Hypothalamus (tissue), 51 donors: Measurements from ENCODE around the gene ZNF583.

Source experiments
- DNase-seq, 51 donors: peaks; one replicate each; lab custom pipeline; 2025; lab: John Stamatoyannopoulos, UW

Gene ZNF583

DNA sequence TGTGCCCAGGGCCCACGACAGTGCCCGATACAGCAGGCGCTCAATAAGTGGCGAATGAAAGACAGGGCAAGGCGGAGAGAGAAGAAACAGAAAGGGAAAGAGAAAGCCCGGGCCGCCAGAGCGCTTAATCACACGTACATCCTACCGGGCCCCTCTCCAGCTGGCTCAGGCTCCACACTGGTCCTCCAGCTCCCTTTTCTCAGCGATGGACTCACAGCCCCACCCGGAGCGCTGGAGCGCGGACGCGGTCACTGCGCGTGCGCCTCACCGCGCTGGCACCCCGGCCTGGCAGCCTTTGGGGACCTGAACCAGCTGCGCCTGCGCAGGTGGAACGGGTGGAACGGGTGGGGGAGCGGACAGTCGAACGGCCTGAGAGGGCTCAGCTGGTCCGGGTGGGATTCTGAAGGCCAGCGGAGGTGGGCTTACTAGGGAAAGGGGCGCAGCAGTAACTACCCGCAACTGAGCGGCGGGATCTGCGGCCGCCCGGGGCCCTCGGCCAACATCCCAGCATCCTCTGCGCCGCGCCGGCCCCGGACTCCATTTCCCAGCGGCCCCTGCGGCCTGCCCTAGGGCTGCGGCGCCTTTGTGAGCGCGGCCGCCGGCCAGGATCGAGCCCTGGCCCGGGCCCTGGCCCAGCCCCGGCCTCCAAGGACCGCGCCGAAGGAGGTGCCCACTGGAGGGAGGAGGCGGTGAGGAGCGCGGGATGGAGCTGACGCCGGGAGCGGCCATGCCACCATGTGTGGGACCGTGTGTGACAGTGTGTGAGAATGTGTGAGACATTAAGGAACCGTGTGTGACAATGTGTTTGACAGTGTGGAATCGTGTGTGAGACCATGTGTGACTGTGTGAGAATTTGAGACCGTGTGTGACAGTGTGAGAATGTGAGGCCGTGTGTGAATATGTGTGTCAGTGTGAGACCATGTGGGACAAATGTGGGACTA is at the start of gene ZNF583:
Gene ZNF583, plus strand, starts transcription at position 569 of the 941 bp plus-strand sequence. CDS start 2,783 bp downstream, outside the sequence.
- peak; percentile 80 to 97 (median 91) for DNase-seq

DNA sequence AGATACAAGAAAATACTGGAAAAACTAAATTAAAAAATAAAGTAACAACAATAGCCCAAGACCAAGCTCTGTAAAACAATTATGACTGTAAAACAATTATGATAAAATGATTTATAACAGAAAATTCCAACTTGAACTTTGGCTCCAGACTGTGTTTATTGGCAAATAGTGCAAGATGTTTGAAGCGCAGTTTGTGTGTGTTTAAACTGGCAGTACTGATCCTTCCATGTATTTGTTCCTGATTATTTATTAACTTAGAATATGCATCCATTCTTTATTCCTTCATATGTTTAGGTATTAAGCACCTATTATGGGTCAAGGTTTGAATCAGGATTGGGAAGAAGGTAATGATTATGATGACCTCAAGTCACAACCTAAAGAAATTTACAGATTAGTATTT is 48.6 kb upstream of the ZNF583 start:
- DNase-seq, result no peak

DNA sequence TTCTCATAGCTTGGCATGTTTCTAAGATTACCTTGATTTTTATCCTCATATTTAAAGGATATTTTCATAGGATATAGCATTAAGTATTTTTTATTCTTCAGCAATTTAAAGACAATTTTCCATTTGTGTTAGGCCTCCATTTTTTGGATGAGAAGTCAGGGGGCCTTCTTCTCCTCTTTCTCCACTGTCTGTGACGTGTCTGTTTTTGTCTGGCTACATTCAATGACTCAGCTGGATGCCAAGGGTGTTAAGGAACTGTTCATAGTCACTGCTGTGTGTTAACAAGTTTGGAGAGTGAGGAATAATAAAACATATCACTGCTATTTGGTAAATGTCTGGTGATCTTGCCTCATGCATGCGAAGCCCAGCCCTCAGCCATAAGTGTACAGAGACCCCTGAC is 47.2 kb upstream of the ZNF583 start:
- no peak for DNase-seq

DNA sequence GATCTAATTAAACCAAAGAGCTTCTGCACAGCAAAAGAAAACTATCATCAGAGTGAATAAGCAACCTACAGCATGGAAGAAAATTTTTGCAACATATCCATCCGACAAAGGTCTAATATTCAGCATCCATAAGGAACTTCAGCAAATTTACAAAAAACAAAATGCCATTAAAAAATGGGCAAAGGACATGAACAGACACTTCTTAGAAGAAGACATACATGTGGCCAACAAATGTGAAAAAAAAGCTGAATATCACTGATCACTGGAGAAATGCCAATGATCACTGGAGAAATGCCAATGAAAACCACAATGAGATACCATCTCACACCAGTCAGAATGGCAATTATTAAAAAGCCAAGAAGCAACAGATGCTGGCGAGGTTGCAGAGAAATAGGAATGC is 43.3 kb upstream of the ZNF583 start:
- no peak for DNase-seq

DNA sequence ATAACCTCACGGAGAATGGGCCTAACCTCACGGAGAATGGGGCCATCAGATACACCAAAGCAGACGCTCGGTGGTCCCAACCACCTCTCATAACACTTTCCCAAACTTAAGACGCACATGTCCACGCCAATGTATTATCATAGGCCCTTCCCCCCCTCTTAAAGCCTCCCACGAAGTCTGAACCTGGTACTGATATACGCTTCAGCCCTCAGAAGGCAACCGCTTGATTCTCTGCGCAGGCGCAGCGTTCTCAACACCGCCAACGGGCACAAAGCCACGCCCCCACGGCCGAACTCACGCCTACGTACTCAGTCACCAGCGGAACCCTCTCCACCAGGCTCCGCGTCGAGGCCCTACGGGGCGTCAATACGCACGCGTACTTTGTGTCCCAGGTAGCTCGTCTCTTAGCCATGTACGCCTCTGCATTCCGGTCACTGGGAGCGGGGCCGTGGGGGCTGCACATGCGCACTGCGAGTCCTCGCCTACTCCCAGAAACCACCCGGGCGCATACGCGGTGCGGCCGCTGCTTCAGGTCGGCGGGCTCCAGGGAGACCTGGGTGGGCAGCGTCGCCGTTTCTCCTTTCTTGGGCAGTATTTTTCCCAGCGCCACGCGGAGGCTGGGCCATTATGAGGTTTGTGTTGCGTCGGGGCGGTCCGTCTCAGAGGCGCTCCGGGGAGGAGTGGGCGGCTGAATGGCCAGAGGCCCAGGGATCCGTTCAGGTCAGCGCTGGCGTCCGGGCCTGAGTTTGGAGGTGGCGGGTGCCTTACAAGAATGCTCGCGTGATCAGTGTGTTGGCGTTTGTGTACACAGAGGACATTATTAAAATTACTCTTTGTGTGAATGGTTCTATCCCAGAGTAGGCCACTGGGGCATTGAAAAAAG is 36.1 kb upstream of the ZNF583 start:
- peak; percentile 33 to 97 (median 78) for DNase-seq

DNA sequence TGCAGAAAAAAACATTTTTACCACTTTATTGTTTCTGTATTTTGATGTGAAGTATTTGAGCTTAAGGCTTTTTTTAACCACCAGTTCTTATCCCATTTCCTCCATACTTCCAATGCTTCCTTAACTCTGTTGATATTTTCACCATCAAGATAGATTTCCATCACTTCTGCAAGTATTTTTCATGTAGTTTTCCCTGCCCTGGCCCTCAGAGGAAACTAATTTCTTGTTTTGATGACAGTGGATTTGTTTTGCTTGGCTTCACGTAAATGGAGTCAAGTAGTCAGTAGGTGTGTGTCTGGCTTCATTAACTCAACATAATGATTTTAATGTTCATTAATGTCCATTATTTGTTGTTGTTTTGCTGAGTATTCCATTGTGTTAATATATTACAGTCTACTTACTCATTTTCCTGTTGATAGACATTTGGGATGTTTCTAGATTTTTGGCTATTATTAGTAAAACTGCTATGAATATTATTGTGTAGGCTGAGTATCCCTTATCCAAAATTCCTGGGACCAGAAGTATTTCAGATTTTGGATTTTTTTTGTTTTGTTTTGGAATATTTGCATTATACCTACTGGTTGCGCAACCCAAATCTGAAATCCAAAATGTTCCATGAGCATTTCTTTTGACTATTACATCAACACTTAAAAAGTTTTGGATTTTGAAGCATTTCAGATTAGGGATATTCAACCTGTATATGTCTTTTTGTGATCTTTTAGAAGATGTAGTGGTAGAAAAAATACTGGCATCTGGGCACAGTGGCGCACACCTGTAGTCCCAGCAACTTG is 34.1 kb upstream of the ZNF583 start:
- DNase-seq, result no peak

DNA sequence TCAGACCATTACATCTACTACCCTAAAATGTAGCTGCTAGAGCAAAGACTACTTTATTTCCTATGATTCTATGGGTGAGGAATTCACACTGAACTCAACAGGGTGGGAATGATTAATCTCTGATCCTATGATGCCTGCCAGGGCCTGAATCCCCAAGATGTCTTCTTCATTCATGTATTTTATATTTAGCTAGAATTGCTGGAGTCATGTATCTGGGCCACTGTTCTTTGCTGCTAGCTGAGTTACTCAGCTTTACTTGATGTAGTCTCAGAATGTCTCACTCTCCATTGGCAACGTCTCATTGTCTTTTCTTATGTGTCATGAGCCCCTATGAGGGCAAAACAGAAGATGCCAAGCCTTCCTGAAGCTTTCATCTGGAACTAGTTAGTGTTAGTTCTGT is 31.9 kb upstream of the ZNF583 start:
- no peak for DNase-seq

DNA sequence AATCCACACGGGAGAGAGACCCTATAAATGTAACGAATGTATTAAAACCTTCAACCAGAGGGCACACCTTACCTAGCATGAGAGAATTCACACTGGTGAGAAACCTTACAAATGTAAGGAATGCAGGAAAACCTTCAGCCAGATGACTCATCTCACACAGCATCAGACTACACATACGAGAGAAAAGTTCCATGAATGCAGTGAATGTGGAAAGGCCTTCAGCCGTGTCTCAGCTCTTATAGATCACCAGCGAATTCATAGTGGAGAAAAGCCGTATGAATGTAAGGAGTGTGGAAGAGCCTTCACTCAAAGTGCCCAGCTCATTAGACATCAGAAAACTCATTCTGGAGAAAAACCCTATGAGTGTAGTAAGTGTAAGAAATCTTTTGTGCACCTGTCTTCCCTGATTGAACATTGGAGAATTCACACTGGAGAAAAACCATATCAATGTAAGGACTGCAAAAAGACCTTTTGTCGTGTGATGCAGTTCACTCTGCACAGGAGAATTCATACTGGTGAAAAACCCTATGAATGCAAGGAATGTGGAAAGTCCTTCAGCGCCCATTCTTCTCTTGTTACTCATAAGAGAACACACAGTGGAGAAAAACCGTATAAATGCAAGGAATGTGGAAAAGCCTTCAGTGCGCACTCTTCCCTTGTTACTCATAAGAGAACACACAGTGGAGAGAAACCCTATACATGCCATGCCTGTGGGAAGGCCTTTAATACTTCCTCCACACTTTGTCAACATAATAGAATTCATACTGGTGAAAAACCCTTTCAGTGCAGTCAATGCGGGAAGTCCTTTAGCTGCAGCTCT is 26.8 kb upstream of the ZNF583 start:
- DNase-seq, result no peak

DNA sequence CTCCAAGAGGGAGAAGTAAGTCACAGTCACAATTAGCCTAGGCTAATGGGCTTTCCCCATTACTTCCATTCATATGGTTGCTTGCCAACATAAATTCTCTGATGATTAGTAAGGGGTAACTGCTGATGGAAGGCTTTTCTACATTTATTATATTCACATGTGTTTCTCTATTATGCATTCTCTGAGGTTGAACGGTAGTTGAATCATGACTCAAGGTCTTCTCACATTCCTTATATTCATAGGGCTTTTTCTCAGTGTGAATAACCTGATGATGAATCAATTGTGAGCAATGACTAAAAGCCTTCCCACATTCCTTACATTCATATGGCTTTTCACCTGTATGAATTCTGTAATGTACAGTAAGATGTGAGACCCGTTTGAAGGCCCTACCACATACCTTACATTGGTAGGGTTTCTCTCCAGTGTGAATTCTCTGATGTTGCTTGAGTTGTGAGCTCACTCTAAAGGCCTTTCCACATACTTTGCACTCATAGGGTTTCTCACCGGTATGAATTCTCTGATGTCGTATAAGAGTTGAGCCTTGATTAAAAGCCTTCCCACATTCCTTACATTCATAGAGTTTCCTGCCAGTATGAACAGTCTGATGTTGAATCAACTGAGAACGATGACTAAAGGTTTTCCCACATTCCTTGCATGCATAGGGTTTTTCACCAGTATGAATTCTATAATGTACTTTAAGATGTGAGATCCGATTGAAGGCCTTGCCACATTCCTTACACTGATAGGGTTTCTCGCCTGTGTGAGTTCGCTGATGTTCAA is 20.1 kb upstream of the ZNF583 start:
- no peak for DNase-seq

DNA sequence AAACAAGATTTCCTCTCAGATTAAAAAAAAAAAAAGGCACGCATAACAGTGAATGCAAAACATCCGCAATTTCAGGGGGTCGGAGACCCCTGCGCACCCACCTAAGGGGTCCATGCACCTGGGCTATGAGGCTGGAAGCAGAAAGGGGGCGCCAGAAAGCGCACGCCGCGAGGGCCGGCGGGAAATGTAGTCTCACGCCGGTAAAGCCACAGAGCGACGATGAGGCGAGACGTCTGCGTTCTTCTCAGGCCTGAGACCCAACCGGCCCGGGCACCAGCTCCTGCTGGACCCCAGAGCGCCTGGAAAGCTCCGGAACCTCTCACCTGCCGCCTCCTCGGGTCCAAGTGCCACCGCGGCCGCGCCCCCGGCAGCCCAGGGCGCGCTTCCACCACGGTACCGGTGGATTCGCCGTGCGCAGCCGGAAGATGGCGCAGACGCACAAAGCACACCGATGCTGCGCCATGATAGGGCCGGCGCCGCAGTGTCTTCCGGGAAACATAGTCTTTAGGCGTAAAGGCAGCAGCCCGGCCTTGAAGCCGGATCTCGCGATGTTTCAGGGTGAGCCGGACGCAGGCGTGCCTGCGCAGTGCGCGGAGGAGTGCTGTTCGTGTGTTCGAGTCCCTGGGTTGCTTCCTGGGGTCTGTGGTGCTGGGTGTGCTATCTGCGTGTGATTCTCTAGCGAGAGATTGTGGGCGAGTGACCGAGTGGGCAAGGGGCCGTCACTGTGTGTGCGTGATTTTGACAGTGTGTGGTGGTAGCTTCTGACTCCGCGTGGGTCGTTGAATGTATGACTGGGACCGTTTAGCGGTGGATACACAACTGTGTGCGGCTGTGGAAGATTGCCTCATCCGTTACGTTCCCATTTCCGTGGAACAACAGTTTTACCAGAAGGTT is 10.8 kb upstream of the ZNF583 start, which contains the start of gene ZNF582:
Gene ZNF582, minus strand, starts transcription at position 416 of the 894 bp plus-strand sequence. CDS start 1,782 bp downstream, outside the sequence.
- peak; percentile 57 to 97 (median 91) for DNase-seq

DNA sequence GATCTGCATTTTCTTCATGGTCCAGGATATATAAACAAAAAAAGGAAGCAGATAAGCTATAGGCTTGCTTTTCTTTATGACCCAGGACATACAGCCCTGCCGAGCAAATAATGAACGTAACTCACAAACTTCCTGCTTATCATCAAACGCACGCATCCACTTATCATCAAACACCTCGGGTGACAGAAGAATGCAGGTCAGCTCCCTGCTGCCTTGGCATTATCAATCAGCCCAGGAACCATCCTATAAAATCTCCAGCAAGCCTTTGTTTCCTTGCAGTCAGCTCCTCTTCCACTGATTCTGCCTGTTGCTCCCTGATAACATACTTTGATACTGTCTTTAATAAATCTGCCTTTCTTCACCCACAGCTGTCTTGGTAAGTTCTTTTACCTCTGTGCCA is 5.3 kb upstream of the ZNF583 start:
- DNase-seq, result no peak

DNA sequence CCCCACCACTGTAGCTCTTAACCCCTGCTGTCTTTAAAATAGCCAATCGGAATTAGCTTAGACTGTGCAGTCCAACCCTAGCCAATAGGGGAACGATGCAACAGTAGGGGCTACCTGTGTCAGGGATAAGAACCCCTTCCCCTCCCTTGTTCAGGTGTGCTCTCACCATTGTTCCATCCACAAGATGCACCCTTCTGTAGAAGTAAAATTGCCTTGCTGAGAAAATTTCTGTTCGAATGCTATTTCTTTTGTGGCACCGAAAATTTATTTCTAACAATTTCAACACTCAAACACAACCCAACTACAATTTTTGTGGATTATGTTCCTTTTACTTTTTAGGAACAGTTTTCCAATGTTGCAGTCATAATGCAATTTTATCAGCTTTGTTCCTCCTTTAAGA is 3.6 kb upstream of the ZNF583 start:
- no peak for DNase-seq

DNA sequence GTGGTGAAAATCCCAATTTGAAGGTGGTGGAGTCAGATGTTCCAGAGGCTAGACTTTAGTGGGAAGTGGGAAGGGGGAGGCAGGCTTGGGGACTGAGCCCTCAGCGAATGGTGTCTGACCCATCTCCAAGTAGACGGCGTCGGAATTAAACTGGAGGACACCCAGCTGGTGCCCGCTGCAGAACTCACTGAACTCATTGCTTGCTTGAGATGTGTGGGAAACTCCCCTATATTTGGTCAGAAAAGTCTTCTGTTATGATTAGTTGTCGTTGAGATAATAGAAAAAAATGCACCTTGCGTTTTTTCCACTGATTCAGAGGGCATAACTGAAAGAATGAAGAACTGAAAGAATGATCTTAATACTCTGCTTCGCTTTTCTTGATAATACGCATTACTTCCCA is 871 bp upstream of the ZNF583 start:
- peak in 2 of 51 donors; percentile 4 to 67 for DNase-seq

DNA sequence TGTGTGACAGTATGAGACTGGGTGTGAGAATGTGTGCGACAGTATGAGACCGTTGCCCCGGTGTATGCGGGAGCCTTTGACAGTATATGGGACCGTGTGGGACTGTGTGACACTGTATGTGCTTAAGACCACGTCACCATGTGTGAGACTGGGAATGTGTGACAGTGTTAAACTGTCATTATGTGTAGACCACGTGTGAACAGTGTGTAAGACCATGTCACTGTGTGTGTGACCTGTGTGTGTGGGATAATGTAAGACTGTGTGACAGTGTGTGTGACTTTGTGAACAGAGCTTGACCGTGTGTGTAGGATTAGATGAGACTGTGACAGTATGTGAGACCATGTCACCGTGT is 549 bp downstream of the ZNF583 start:
- peak in 2 of 51 donors; percentile 28 to 30 for DNase-seq

DNA sequence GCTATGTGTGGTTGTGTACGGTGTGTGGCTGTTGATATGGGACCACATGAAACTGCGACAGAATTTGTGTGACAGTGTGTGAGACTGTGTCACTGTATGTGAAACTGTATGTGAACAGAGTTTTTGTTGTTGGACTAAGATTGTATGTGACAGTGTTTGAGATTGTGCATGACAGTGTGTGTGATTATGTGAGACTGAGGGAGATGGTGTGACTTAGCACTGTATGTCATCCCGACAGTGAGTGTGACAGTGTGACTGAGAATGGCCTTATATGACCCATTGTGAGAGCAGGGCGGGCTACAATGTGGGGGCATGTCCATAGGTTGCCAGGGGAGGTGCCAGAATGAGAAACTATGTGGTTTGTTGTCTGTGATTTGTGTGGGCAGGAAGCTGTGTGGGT is 930 bp downstream of the ZNF583 start:
- DNase-seq, result no peak

DNA sequence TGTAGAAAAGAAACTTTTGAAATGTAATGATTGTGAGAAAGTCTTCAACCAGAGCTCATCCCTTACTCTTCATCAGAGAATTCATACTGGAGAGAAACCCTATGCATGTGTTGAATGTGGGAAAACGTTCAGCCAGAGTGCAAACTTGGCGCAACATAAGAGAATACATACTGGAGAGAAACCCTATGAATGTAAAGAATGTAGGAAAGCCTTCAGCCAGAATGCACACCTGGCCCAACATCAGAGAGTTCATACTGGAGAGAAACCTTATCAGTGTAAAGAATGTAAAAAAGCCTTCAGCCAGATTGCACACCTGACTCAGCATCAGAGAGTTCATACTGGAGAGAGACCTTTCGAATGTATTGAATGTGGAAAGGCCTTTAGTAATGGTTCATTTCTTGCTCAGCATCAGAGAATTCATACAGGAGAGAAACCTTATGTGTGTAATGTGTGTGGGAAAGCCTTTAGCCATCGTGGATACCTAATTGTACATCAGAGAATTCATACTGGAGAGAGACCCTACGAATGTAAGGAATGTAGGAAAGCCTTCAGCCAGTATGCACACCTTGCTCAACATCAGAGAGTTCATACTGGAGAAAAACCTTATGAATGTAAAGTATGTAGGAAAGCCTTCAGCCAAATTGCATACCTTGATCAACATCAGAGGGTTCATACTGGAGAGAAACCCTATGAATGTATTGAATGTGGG is 19.3 kb downstream of the ZNF583 start:
- no peak for DNase-seq

DNA sequence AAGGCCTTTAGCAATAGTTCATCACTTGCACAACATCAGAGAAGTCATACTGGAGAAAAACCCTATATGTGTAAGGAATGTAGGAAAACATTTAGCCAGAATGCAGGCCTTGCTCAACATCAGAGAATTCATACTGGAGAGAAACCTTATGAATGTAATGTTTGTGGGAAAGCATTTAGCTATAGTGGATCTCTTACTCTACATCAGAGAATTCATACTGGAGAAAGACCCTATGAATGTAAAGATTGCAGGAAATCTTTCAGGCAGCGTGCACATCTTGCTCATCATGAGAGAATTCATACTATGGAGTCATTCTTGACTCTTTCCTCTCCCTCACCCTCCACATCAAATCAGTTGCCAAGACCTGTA is 19.8 kb downstream of the ZNF583 start:
- no peak for DNase-seq
